ENCODE measurements around the gene NOTCH2NLA.
"Not testable (repeated sequence)": the region's sequence is repeated elsewhere in the genome, so short reads cannot be mapped to it uniquely, and the experiment has no call there.

DNA sequence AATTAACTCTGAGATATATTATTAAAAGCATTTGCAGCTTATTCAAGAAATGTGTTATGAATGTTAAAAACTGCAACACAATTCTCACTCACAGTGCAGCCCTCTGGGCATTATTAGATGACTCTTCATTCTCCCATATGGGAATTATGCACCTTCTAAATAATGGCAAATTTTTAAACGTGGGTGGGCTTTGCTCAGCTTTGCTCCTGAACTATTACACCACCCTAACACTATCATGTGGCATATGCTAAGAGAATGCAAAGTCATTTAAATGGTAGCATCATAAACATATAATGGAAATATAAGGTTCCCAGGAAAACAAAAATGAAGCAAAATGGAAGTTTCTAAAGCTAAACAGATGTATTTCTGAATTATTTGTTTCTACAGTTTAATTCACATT is 61.5 kb downstream of the NOTCH2NLA start:
- TF ChIP-seq, protein P1, sequence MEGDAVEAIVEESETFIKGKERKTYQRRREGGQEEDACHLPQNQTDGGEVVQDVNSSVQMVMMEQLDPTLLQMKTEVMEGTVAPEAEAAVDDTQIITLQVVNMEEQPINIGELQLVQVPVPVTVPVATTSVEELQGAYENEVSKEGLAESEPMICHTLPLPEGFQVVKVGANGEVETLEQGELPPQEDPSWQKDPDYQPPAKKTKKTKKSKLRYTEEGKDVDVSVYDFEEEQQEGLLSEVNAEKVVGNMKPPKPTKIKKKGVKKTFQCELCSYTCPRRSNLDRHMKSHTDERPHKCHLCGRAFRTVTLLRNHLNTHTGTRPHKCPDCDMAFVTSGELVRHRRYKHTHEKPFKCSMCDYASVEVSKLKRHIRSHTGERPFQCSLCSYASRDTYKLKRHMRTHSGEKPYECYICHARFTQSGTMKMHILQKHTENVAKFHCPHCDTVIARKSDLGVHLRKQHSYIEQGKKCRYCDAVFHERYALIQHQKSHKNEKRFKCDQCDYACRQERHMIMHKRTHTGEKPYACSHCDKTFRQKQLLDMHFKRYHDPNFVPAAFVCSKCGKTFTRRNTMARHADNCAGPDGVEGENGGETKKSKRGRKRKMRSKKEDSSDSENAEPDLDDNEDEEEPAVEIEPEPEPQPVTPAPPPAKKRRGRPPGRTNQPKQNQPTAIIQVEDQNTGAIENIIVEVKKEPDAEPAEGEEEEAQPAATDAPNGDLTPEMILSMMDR (conservative IDR thresholded peaks at IDR 0.05): not testable (repeated sequence)
- not testable (repeated sequence) for TF ChIP-seq EZH2 (IDR thresholded peaks at IDR 0.05; ENCODE audit: low read depth)

Measured in PC-9 (cell line).